ENCODE measurements around the gene FHOD3.

The FHOD3 gene

GRCh38 chr18:36401462-36401861 lies 103.9 kb downstream of the FHOD3 start:
- no peak for DNase-seq
- Histone ChIP-seq H3K4me3 (ENCODE audit: insufficient read depth, low read depth, low read length, poor library complexity, severe bottlenecking) (no peak overlapping the region), H3K9me3 (ENCODE audit: control insufficient read depth, low read length) (no peaks in the 10 kb centered on the region), H3K36me3 (ENCODE audit: control insufficient read depth, insufficient read depth, low read length) (no peaks in the 10 kb centered on the region), H3K4me1 (ENCODE audit: control insufficient read depth, insufficient read depth, low read length, poor library complexity, severe bottlenecking) (no peaks in the 10 kb centered on the region), H3K27me3 (replicated peaks; ENCODE audit: control insufficient read depth, insufficient read depth, low read length, poor library complexity, severe bottlenecking) (no peaks in the 10 kb centered on the region), H3K27ac (ENCODE audit: insufficient read depth, low read length, poor library complexity, severe bottlenecking) (no peak overlapping the region)

GRCh38 chr18:36402765-36403396 lies 105.4 kb downstream of the FHOD3 start:
- Histone ChIP-seq H3K4me3 (ENCODE audit: insufficient read depth, low read depth, low read length, poor library complexity, severe bottlenecking) (no peak overlapping the region), H3K4me1 (ENCODE audit: control insufficient read depth, insufficient read depth, low read length, poor library complexity, severe bottlenecking) (no peaks in the 10 kb centered on the region), H3K27me3 (replicated peaks; ENCODE audit: control insufficient read depth, insufficient read depth, low read length, poor library complexity, severe bottlenecking) (no peaks in the 10 kb centered on the region), H3K36me3 (ENCODE audit: control insufficient read depth, insufficient read depth, low read length) (no peaks in the 10 kb centered on the region), H3K9me3 (ENCODE audit: control insufficient read depth, low read length) (no peaks in the 10 kb centered on the region), H3K27ac (ENCODE audit: insufficient read depth, low read length, poor library complexity, severe bottlenecking) (no peak overlapping the region)
- DNase-seq: no peak

GRCh38 chr18:36403896-36404820 lies 106.6 kb downstream of the FHOD3 start:
- no peak overlapping the region for H3K4me3 ChIP-seq (ENCODE audit: insufficient read depth, low read depth, low read length, poor library complexity, severe bottlenecking)
- no peak overlapping the region for H3K27ac ChIP-seq (ENCODE audit: insufficient read depth, low read length, poor library complexity, severe bottlenecking)
- H3K36me3 ChIP-seq (ENCODE audit: control insufficient read depth, insufficient read depth, low read length): no peaks in the 10 kb centered on the region
- no peaks in the 10 kb centered on the region for H3K27me3 ChIP-seq (replicated peaks; ENCODE audit: control insufficient read depth, insufficient read depth, low read length, poor library complexity, severe bottlenecking)
- no peak for DNase-seq
- no peaks in the 10 kb centered on the region for H3K9me3 ChIP-seq (ENCODE audit: control insufficient read depth, low read length)
- H3K4me1 ChIP-seq (ENCODE audit: control insufficient read depth, insufficient read depth, low read length, poor library complexity, severe bottlenecking): no peaks in the 10 kb centered on the region

GRCh38 chr18:36405611-36406010 lies 108.1 kb downstream of the FHOD3 start:
- Histone ChIP-seq H3K27ac (ENCODE audit: insufficient read depth, low read length, poor library complexity, severe bottlenecking) (no peak overlapping the region), H3K4me1 (ENCODE audit: control insufficient read depth, insufficient read depth, low read length, poor library complexity, severe bottlenecking) (no peaks in the 10 kb centered on the region), H3K4me3 (ENCODE audit: insufficient read depth, low read depth, low read length, poor library complexity, severe bottlenecking) (no peak overlapping the region), H3K9me3 (ENCODE audit: control insufficient read depth, low read length) (no peaks in the 10 kb centered on the region), H3K36me3 (ENCODE audit: control insufficient read depth, insufficient read depth, low read length) (no peaks in the 10 kb centered on the region), H3K27me3 (replicated peaks; ENCODE audit: control insufficient read depth, insufficient read depth, low read length, poor library complexity, severe bottlenecking) (no peaks in the 10 kb centered on the region)
- no peak for DNase-seq

DNA sequence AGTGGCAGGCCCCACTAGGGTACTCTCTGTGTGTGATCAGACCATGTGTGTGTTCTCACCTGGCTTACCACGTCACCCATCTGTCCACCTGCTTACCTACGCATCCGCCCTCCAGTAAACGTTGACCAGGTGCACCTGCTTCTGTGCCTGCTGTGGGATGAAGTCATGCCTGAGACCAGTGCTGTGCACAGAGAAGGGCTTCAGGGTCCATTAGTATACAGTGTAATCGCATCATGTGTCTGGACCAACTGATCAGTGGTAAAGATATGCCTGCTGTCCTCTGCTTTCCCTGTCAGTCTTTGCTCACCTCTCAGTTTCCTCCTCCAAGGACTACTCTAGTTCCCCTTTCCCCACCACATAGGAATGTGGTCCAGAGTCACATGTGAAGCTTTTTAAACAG lies 109.3 kb downstream of the FHOD3 start:
- Histone ChIP-seq H3K27ac (ENCODE audit: insufficient read depth, low read length, poor library complexity, severe bottlenecking) (no peak overlapping the region), H3K4me3 (ENCODE audit: insufficient read depth, low read depth, low read length, poor library complexity, severe bottlenecking) (no peak overlapping the region), H3K4me1 (ENCODE audit: control insufficient read depth, insufficient read depth, low read length, poor library complexity, severe bottlenecking) (no peaks in the 10 kb centered on the region), H3K27me3 (replicated peaks; ENCODE audit: control insufficient read depth, insufficient read depth, low read length, poor library complexity, severe bottlenecking) (no peaks in the 10 kb centered on the region), H3K36me3 (ENCODE audit: control insufficient read depth, insufficient read depth, low read length) (no peaks in the 10 kb centered on the region), H3K9me3 (ENCODE audit: control insufficient read depth, low read length) (no peaks in the 10 kb centered on the region)
- no peak for DNase-seq

DNA sequence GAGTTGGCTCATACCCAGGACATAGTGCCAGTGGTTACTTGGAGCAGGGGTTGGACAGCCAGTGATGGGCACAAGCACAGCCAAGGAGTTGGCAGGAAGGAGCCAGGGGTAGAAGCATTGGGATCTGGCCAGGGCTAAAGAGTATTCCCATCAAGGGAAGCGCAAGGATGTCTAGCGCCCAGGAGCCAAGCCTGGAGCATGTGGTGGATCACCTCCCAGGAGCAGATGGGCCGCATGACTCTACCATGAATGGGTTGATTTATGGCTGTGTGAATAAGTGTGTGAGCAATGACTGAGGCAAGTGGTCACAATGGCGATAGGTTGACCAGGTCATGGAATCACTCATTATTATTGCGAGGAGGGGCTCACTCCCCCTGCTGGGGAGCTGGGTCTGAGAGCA lies 111.1 kb downstream of the FHOD3 start:
- H3K4me1 ChIP-seq (ENCODE audit: control insufficient read depth, insufficient read depth, low read length, poor library complexity, severe bottlenecking): no peaks in the 10 kb centered on the region
- H3K27ac ChIP-seq (ENCODE audit: insufficient read depth, low read length, poor library complexity, severe bottlenecking): no peak overlapping the region
- H3K9me3 ChIP-seq (ENCODE audit: control insufficient read depth, low read length): no peaks in the 10 kb centered on the region

DNA sequence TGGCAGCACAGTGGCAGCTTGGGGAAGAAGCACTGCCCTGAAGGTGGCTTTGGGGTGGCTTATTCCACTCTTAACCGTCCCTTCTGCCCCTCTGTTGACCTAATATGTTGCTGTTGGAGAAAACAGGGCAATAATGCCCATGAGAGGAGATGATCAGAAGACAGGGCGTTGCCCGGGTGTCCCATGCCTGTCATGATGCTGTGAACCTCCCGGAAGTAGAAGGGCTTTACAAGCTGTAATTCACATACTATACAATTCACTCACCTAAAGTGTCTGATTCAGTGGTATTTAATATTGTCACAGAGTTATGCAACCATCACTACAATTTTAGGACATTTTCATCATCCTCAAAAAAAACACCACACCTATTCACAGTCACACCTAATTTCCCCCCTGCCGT lies 112.3 kb downstream of the FHOD3 start:
- H3K4me1 ChIP-seq (ENCODE audit: control insufficient read depth, insufficient read depth, low read length, poor library complexity, severe bottlenecking): no peaks in the 10 kb centered on the region
- H3K27me3 ChIP-seq (replicated peaks; ENCODE audit: control insufficient read depth, insufficient read depth, low read length, poor library complexity, severe bottlenecking): no peaks in the 10 kb centered on the region
- H3K9me3 ChIP-seq (ENCODE audit: control insufficient read depth, low read length): no peaks in the 10 kb centered on the region
- H3K4me3 ChIP-seq (ENCODE audit: insufficient read depth, low read depth, low read length, poor library complexity, severe bottlenecking): no peak overlapping the region
- DNase-seq: no peak
- H3K36me3 ChIP-seq (ENCODE audit: control insufficient read depth, insufficient read depth, low read length): no peaks in the 10 kb centered on the region
- no peak overlapping the region for H3K27ac ChIP-seq (ENCODE audit: insufficient read depth, low read length, poor library complexity, severe bottlenecking)

More for the DNA sequence above, 111.1 kb downstream of the FHOD3 start:
- Histone ChIP-seq H3K4me3 (ENCODE audit: insufficient read depth, low read depth, low read length, poor library complexity, severe bottlenecking) (no peak overlapping the region), H3K36me3 (ENCODE audit: control insufficient read depth, insufficient read depth, low read length) (no peaks in the 10 kb centered on the region), H3K27me3 (replicated peaks; ENCODE audit: control insufficient read depth, insufficient read depth, low read length, poor library complexity, severe bottlenecking) (no peaks in the 10 kb centered on the region)
- no peak for DNase-seq

DNA sequence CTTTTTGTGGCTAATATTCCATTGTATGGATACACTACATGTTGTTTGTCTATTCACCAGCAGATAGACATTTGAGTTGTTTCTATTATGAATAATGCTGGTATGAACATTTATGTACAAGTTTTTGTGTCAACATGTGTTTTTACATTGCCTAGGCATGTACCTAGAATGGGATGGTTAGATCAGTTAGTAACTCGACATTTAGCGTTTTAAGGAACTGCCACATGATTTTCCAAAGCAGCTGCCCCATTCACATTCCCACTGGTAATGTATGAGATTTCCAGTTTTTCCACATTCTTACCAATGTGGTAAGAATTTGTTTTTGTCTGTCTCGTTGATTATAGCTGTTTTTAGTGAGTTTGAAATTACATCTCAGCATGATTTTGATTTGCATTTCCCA lies 112.8 kb downstream of the FHOD3 start:
- Histone ChIP-seq H3K4me1 (ENCODE audit: control insufficient read depth, insufficient read depth, low read length, poor library complexity, severe bottlenecking) (no peaks in the 10 kb centered on the region), H3K27me3 (replicated peaks; ENCODE audit: control insufficient read depth, insufficient read depth, low read length, poor library complexity, severe bottlenecking) (no peaks in the 10 kb centered on the region), H3K9me3 (ENCODE audit: control insufficient read depth, low read length) (no peaks in the 10 kb centered on the region), H3K4me3 (ENCODE audit: insufficient read depth, low read depth, low read length, poor library complexity, severe bottlenecking) (no peak overlapping the region), H3K27ac (ENCODE audit: insufficient read depth, low read length, poor library complexity, severe bottlenecking) (no peak overlapping the region), H3K36me3 (ENCODE audit: control insufficient read depth, insufficient read depth, low read length) (no peaks in the 10 kb centered on the region)
- no peak for DNase-seq

- H3K36me3 ChIP-seq (ENCODE audit: control insufficient read depth, insufficient read depth, low read length): no peaks in the 10 kb centered on the region
- no peaks in the 10 kb centered on the region for H3K9me3 ChIP-seq (ENCODE audit: control insufficient read depth, low read length)
- H3K4me1 ChIP-seq (ENCODE audit: control insufficient read depth, insufficient read depth, low read length, poor library complexity, severe bottlenecking): no peaks in the 10 kb centered on the region
- no peak overlapping the region for H3K27ac ChIP-seq (ENCODE audit: insufficient read depth, low read length, poor library complexity, severe bottlenecking)
- no peaks in the 10 kb centered on the region for H3K27me3 ChIP-seq (replicated peaks; ENCODE audit: control insufficient read depth, insufficient read depth, low read length, poor library complexity, severe bottlenecking)
- no peak overlapping the region for H3K4me3 ChIP-seq (ENCODE audit: insufficient read depth, low read depth, low read length, poor library complexity, severe bottlenecking)
- DNase-seq: no peak
These were observed 114.2 kb downstream of the FHOD3 start for GRCh38 chr18:36411745-36412168.

- Histone ChIP-seq H3K27me3 (replicated peaks; ENCODE audit: control insufficient read depth, insufficient read depth, low read length, poor library complexity, severe bottlenecking) (no peaks in the 10 kb centered on the region), H3K27ac (ENCODE audit: insufficient read depth, low read length, poor library complexity, severe bottlenecking) (no peak overlapping the region), H3K4me3 (ENCODE audit: insufficient read depth, low read depth, low read length, poor library complexity, severe bottlenecking) (no peak overlapping the region), H3K36me3 (ENCODE audit: control insufficient read depth, insufficient read depth, low read length) (no peaks in the 10 kb centered on the region), H3K4me1 (ENCODE audit: control insufficient read depth, insufficient read depth, low read length, poor library complexity, severe bottlenecking) (no peaks in the 10 kb centered on the region), H3K9me3 (ENCODE audit: control insufficient read depth, low read length) (no peaks in the 10 kb centered on the region)
- no peak for DNase-seq
These were observed 115.3 kb downstream of the FHOD3 start for GRCh38 chr18:36412778-36413177.
